HG03457 (cell line): Measurements from ENCODE around the gene TBC1D9.

Experiments
- ATAC-seq: cut with Tn5 transposase; IDR thresholded peaks from one replicate; pipeline ENCODE4 v1.9.1; 2021; ENCODE audit warnings: moderate number of reproducible peaks; ENCODE audit not compliant: unreplicated experiment

Gene TBC1D9

DNA sequence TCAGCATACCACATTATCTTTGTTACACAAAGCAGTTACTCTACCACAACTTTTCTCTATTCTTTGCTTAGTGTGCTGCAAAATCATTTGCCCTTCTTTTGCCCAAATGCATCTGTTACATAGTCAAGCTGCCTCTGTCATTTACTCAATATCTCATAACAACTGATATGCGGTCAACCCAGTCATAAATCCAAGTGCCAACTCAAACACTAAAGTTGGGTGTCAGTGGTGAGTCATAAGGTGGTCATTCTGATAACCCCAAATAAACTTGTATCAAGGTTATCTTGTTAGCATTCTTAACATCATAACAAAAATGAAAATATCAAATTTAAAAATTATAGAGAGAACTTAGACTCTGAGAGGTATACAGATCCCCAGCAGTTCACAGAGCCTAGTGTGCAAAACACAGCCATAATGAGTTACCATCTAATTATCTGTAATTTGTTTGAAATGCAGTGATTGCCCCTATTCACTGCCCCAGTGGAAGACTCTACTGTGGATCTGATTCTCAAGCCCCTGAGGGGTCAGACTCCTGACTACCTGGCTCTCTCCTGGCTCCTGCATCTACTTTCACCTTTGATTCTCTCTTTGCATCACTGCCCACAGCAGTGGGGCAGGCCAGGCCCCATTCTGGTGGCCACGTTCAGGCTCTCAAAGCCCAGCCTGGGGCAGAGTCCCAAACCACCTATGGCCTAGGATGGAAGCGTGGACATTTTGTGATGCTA, 29.2 kb downstream of the TBC1D9 start:
- ATAC-seq: no peak

DNA sequence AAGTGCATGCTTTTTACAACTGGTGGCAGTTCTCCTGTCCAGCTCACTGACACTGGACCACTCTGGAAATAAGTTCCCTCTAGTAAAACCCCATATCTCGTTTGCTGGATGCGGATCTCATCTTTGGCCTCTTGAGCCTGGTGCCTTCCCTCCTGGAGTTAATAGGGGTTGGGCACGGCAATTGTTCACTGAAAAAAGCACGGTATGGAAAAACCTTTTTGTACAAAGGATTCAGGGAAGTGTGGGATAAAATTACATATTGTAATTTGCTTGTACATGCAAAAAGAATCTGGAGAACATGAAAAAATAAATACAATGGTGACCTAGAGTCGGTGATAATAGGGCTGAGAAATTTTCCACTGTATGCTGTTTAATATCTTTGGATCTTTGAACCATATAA, 30.6 kb downstream of the TBC1D9 start:
- ATAC-seq: no peak

DNA sequence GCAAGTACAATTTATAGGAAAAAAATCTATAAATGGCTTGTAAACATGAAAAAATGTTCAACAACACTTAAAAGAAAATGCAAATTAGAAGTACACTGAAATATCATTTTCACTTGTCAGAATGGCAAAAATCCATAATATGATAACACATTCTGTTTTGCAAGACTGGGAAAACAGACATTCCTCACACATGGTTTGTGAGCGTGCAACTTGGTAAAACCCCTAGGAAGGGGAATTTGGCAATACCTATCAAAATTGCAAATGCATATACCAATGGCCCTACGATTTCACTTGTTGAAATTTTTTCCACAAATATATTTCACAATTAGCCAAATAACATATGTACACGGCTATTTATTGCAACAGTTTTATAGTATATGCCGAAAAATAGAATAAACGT, 31.4 kb downstream of the TBC1D9 start:
- no peak for ATAC-seq

DNA sequence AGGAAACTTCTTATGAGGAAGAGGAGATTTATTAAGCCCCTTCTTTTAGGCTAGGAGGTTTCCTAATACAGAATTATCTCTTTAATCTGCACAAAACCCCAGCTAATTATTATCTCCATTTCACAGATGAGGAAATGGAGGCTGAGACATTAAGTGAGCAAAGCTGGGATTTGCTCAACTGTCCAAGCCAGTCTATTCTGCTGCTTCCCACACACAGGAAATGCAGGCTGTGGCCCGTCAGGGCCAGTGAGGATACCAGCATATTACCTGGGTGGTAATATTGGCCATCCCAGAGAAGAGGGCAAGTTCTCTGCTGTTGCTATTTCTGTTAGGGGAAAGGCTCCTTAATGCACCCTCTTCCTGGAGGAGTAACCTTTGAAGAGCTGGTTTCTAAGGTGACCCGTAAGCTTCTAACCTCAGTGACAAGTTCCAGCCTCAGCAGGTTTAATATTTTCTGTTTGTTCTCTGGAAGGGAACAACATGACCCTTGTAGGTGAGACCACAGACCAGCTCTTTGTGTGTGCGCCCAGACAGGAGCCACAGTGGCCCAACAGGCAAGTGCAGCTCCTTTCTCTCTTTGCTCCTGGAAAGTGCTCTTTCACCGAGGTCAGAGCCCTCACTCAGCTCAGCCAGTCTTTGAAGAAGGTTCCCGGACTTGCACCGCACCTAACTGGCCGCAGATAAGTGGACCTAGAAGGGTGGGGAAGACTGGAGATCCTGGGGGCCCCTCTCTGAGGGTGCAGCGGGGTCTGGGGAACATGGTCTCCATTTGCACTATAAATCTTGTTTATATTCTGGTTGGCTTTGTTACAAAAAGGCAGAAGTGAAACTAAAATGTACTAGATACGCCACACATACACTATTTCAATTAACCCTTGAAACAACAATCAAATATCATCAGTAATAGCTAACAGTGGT, 35.5 kb downstream of the TBC1D9 start:
- peak; percentile 44 for ATAC-seq

DNA sequence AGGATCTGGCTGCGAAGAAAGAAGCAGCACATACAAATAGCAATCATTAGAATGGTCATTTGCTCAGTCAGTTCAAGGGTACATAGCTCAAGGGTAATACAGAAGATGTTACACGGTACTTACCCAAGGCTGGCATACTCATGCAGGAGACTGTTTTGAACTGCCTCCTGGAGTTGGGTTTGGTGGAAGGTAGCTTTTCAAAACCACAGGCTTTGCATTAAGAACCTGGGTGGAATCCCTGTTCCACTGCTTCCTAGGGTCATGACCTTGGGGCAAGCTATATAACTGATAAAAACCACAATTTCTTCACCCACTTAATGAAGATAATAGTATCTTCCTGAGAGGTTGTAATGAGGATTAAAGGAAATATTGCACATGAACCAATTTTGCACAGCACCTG, 36.5 kb downstream of the TBC1D9 start:
- no peak for ATAC-seq

DNA sequence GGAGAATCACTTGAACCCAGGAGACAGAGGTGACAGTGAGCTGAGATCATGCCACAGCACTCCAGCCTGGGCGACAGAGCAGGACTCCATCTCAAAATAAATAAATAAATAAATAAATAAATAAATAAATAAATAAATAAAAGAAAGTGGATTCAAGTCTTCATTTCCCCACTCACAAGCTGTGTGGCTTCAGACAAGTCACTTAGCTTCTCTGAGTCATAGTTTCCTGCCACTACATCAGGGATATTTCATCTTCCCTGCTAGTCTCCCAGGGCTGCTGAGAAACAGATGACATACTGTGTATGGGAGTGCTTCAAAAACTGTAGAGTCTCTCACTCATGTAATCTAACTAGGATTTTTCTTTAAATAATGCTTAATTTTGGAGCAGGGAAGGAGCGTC, 37.2 kb downstream of the TBC1D9 start:
- no peak for ATAC-seq

DNA sequence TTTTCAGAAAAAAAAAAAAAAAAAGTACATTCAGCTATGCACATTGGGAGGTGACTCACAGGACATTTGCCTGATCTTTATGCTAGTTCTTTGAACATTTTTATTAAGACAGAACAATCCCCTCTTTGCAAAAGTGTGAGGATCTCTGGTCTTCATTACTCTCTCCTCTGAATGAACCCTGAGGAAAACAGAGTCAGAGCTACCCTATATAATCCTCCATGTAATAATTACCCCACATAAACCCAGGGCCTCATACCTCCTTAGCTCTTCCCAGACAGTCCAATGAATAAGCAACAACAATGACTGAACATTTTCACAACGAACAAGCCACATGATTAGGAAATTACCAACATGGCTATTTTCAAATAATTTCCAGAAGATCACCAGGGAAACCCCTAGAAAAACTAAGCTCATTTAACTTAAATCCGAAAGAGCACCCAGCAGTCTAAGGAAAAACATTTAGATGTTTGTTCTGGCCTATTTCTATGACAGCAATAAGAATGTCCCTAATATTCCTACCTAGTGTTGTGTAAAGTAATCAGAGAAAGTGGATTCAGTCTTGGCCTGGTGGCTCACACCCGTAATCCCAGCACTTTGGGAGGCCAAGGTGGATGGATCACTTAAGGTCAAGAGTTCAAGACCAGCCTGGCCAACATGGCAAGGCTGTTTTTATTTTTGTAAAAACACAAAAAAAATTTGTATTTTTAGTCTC, 37.8 kb downstream of the TBC1D9 start:
- no peak for ATAC-seq

DNA sequence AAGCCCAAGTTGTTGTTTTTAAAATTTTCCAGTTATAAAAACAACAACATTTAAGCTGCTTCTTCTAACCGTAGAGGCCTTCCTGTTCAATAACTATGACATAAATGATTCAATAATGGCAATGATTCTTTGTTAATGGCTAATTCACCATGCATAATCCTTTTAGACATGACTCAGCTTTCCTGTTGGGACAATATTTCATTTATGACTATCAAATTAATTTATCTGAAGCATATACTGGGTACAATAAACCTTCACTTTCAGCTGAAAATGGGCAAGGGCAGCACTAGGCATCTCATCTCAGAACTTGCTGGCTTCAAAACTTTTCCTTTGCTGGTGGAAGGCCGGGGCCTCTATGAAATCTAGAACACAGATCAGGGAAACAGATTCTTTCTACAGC, 38.9 kb downstream of the TBC1D9 start:
- ATAC-seq: no peak

DNA sequence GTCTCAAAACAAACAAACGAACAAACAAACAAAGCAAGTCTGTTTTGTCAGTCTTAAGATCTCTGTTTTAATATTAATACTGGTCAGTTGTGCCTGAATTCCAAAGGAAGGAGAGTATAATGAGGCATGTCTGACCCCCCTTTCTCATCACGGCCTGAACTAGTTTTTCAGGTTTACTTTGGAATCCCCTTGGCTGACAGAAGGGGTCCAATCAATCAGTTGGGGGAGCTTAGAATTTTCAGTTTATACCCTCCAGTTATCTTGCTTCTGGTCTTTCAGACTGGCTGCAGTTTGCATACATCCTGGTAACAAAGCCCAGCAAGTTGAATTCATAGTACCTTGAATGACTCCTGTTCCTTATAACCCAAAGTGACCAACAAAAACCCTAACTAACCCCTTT, 41.1 kb downstream of the TBC1D9 start:
- ATAC-seq: no peak

DNA sequence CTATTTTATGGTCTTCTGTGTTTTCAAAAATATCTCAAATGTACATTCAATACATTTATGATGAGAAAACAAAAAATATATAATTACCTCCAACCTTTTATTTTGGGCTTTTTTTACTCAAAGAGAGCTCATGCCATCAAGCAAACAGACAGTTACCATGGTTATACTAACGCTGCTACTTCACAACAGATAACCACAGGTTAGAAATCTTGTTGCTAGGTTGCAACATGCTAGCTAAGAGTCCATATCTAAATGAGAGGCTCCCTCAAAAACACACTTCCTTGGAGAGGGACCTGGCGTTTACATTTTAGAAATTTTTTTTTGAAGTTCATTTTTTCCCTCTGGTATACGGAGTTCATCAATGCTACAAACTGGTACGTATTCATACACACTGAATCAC, 44.3 kb downstream of the TBC1D9 start:
- ATAC-seq: no peak

DNA sequence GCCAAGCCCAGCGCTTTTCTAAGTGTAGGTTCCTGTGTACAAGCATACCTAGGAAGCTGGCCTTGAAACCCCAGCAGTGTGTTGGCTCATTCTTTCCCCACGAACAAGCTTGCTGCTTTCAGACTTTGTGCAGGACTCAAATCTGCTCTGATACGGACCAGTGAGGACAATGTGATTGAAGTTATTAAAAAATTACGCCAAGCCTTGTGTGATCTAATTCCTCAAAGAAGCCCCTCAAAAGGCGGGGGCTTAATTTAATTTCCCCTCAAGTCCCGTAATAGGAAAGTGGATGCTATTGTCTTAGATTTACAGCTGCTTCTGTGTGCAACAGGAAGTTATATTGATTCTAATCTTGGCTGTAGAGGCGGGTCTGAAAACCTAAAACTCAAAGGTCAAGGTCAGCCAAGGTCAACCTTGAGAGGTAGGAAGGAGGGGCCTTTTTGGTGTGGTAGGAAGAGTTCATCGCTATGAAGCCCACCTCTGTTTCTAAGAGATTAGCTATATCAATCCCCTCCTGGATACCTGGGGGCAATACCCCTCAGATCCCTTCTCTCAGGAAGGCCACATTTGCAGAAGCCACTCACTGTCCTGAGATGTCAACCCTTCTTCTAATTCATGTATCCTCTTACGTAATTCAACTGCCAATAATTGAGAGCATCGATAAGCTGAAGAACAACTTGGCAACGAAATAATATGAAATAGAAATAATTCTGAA, 45.1 kb downstream of the TBC1D9 start:
- no peak for ATAC-seq

DNA sequence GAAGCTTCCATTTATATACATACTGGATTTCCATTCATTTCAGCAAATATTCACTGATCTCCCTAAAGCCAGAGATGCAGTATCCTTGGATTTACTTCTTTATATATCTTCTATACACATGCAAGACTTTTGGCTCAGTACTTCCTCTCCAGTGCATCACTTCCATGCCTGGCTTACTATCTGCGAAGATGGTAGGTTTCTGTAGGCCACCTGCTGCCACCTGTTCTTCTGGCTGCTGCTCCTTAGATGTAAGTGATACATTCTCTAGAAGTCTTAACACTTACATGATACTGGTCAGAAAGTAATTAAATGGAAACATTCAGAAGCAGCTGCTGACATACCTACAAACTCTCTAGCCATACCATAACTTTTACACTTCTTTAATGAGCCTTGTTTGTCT, 48.9 kb downstream of the TBC1D9 start:
- ATAC-seq: no peak

DNA sequence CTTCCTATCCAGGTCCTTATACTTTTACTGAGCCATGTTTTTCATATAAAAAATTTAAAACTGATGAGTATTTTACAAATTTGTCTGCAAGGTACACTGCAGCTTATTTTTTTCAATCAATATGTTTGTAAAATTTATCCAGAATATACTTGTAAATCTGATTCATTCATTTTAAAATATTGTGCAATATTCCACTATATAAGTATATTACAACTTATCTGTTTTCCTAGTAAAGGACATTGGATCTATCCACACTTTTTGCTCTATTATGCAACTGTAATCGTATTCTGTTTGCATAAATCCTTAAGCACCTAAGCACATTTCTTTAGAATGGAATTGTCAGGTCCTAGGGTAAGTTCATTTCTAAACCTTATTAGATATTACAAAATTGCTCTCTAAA, 49.5 kb downstream of the TBC1D9 start:
- ATAC-seq: no peak

DNA sequence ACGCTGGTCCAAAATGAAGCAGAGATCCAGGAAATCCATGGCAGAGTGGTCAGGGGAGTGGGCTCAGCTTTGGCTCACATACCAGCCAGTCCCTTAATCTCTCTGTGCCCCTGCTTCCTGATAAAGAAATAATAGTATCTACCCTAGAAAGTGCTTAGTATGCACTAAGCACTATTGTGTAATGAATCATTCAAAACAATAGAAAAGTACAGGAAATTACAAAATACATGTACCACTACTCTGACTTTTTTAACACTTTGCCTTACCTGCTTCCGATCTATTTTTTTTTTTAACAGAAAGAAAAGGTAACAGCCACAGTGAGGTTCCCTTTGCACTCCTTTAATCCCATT, 49.9 kb downstream of the TBC1D9 start:
- no peak for ATAC-seq

DNA sequence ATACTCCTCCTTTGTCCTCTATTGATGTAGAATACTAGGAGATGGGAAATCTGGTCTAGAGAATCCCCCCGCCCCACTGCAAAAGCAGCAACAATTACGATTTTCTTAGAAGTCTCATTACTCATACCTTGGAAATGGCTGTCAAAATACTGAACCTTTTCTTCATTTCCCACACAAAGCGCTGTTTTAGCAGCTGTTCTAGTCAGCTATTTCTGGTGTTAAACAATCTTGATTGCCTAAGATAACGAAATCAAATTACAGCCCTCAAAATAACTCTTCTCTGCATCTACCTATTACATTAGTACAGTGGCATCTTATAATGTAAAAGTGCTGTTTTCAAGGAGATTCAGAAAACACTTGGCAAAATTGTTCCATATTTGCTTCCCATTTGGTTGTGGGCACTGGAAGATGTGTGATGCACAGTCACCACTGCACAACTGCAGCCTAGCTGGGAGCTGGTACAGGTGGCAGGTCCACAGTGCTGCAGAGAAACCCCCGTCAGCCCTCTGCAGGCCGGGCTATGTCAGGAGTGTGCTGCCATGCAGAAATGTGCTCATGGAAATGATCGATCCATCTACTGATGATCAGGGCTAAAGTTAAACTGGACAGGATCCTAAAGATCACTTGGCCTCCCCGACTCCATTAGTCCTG, 50.4 kb downstream of the TBC1D9 start:
- no peak for ATAC-seq

DNA sequence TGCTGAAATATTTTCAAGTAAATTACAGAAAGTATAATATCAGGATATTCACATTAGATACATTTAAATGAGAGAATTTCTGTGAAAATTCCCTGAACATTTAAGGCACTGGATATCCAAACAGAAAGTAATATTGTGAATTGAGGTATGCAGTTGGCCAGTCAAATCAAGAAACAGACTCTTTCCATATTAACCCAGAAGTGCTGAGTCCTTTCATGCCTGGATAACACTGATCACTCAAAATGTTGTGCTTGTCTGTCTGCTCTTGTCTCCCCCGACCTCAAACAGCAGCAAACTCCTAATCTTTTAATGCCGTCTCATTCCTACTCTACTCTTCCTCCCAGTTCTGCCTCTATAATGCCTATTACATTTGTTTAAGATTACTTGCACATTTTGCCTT, 51.2 kb downstream of the TBC1D9 start:
- no peak for ATAC-seq

DNA sequence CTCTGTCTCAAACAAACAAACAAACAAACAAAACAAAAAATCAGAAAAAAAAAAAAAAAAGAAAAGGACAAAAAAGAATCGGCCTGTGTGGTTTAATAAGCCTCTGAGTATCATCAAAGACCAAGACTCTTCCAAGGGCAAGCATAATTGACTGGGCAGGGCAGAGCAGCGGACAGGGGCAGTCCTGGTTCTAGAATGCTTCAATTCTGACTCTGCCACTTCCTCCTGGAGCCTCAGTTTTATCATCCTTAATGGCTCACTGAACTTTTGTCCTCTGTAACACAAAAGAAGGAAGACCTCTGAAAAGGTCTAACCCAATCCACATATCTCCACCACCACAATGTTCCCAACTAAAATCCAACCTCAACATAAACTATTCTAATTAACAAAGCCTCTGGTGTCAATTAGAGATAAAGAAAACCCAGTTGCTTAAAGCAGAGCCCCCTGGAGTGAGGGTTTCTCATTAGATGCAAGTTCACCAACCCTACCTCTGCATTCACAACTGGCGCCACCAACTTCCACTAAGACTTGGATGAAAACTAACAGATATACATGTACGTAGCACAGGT, 51.7 kb downstream of the TBC1D9 start:
- ATAC-seq: no peak

DNA sequence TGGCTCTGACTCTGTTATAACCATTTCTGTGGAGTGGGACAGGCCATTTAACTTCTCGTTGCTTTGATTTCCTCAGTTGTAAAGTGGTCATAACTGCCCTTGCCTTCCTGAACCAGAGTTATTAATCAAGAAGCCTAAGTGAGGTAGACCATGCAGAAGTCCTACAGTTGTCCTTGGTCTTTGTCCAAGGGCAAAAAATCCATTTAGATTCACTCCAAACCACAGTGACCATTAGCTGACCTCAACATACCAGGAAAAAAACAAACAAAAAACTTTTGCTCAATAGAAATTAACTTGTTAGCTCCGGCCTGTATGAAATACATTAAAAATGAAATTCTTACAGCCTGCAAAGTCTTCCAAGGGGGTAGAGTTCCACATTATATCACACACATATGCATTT, 52.7 kb downstream of the TBC1D9 start:
- no peak for ATAC-seq

DNA sequence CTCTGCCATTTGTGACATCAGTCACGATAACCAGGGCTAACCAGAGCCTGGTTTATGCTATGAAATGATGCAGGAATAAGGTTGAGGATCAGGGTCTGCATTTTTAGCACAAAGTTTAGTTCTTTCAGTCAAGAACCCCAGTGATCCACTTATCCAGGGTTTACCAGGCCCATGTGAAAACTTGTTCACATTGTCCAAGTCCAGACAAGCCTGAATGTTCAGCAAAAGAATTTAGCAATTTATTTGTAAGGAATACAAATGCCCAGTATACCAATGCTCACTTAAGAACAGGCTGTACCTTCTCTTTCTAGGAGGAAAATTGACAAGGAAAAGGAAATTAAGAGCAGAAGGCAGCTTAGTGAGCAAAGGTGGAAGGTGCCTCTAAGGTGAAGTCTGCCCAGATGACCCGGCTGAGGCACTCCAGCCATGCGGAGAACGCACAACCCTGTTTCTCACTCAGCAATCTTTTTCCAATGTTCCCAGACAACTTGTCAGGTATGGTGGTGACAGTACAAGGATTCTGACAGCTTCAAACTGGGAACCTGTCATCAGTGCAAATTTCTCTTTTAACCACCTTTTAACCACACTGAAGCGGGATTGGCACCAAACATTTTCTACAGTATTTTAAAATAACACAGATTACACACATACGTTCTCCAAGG, 54.0 kb downstream of the TBC1D9 start:
- no peak for ATAC-seq

DNA sequence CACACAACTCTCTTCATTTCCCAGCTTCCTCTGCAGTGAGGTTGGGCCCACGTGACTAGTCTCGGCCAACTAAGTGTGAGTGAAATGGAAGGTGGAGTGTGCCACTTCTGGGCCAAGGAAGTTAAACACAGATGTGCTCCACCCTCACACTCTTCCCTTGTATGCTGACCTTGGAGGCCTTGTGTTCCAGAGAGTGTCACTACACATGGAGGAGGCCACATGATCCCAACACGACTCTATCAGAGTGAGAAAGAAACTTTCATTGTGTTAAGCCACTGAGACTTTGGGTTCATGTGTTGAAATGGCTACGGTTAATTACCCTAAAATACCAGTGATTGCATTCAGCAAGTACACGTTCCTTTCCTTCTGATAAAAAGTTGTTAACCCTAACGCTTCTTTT, 55.1 kb downstream of the TBC1D9 start:
- no peak for ATAC-seq
